CD4-positive, alpha-beta T cell treated with Interleukin-17A for 1 hour (primary cell): Measurements from ENCODE around the gene DGCR8.

Source experiments
- DNase-seq: peaks from one replicate; pipeline ENCODE4 v3.0.0-alpha.2; 2020

DGCR8 gene

DNA sequence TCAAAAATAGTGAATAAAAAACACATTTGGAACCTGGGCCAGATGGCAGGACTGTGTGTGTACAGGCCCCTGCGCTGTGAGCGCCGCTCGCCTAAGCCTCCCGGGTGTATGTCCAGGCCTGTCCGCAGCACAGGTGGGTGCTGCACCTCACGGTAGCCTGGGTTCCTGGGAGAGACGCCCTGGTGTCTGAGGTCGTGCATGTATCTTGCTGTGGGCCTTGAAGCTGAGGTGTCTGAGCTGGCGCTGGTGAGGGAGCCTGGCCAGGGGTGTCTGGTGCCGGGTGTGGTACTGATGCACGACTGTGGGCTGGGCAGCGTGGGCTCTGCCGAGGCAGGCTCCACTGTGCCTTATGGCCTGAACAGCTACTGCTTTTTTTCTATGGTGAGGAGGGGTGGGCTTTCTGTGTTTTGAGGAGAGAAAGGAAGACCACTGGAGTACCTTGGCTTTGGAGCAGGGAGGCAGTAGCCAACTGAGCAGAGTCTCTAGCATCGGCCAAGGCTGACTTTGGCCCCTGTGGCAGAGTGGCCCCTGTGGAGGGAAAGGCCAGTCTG, 47.4 kb downstream of the DGCR8 start:
- DNase-seq: no peak

DNA sequence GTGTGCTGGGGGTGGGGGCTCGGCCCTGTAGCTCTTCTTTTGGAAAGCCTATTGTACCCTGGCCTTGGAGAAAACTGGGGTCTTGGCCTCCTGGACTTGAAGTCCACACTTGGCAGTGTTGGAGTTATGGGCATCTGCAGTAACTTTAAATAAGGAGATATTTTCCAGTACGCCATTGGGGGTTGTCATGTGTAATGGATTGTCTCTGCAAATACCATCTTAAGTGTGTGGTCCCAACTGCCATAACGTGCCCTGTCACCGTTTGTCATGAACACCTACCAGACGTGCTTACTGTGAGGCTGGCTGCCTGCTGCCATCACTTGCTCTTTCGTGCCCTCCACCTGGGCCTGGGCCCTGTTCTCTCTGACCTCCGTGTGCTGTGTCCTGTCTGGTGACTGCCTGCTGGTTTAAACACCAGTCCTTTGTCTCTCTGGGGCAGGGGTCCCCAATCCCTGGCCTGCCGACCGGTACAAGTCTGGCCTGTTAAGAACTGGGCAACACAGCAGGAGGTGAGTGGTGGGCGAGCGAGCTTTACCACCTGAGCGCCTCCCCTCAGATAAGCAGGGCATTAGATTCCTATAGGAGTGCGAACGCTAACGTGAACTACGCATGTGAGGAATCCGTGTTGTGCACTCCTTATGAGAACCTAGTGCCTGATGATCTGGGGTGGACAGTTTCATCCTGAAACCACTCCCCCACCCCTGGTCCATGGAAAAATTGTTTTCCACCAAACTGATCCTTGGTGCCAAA, 48.0 kb downstream of the DGCR8 start:
- no peak for DNase-seq

DNA sequence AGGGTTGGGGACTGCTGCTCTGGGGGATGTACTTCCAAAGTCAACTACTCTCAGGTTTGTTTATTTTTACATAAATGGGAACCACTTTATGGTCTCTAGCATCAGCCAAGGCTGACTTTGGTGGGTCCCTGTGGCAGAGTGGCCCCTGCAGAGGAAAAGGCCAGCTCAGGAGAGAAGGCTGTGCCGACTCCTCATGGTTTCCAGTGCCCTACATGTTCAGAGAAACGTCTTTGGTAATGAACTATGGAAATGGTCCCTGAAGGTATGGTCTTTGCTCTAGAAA, 48.5 kb downstream of the DGCR8 start:
- no peak for DNase-seq

DNA sequence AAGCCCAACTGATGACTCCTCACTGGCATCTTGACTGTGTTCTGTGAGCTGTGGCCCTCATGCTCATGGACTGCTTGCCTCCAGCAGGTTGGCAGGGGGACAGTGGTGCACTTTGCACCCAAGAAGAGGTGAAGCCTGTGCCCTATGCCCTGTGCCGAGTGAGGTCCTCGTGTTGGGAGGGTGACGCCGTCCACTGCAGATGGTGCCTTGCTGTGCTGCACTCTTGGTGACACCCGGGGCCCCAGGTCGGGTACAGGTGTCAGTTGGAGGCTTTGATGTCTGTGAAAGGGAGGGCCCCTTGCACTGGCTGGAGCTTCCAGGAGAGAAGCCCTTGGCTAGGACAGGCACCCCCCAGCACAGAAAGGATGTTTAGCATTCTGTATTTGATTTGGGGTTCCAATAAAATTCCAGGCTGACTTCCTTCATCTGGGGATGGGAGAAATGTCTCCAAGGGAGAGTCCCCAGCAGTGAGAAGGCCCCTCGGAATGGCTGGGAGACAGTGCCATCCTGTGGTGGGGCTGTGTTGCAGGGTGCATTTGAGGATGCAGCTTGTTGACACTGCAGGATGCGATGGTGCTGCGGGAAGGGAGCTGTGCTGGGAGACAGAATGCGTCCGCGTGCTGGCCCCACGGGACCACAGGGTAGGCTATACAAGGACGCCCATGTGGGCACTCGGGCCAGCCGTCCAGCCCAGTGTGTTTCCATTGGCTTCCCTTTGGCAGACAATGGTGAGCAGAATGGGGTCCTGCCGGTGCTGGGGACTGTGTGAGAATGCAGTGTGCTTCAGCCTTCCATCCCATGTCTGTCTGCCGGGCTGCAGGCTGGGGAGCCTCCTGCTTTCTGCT, 49.1 kb downstream of the DGCR8 start:
- DNase-seq: peak; percentile 68

DNA sequence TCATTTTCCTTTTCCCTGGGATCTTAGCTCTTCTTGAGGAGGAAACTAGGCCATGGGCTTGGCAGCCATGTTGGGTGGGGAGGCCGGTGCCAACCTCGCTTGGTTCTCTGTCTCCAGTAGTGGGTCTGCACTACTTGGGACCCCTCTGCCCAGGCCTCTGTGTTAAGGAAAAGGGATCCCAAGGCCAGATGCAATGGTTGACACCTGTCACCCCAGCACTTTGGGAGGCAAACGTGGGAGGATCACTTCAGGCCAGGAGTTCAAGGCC, 49.6 kb downstream of the DGCR8 start:
- no peak for DNase-seq

DNA sequence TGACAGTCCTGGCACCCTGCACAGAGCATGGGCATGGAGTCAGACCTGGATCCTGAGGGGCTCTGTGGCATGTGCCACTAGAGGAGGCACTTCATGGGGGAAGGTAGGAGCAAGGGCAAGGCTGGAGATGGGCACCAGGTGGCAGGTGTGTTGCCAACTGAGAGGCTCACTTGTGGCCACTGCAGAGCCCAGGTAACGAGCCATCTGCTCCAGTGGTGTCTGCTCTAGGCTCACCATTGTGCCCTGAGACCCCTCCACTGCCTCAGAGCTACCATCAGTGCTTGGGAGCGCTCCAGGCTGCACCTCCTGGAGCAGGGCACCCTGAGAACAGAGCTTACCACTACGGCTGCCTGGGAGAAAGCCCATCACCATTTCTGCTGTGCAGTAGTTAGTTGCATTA, 50.3 kb downstream of the DGCR8 start:
- DNase-seq: peak; percentile 28

DNA sequence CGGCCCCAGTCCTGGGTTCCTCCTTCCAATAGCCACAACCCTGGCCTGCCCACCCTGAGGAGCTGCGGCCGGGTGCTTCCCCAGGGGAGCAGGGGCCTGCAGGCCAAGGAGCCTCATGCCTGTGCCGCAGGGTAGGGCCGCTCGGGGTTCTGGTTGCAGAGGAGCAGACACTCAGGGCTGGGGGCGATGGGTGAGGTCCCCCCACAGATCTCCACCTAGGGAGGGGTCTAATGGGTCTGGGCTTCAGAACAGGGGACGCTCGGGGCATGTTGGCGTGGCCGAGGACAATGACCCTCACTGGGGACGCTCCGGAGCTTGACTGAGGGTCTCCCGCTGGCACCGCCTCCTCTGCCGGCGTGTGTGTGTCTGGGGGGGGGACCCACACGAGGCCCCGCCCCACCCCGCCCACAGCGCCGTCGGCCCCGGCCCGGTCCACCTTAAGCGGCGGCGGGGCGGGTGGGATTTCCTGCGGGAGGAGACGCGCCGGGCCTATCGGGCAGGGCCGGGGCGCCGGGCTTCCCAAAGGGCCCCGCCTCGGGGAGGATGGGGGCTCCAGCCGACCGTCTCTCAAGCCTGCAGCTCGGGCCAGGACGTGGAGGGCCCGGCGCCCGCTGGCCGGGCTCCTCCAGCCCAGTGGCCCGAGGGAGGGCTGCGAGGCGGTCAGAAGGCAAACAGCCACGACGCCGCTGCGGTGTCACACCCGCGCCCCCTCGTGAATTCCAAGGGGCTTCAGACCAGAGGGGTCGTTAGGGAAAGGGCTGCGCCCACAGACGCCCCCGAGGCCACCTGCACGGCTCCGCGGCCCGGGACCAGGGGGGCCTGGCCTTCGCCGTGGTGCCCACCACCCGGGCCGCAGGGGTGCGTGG, 50.9 kb downstream of the DGCR8 start:
- peak; percentile 80 for DNase-seq

DNA sequence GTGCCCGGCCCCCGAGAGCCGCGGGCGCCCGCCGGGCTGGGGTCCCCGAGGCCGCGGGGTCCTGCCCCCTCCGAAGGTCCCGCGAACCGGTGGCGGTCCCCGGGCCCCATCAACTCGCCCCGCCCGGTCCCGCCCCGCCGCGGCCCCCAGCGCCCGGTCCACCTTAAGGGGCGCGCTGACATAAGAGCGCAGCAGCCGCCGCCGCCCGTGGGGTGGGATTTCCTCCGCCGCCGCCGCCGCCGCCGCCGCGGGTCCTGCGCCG, 51.5 kb downstream of the DGCR8 start, which contains the start of gene ZDHHC8:
ZDHHC8 (plus strand) TSS at position 208 of the 262 bp plus-strand sequence. CDS start 144 bp downstream, outside the sequence.
- DNase-seq: peak; percentile 45

DNA sequence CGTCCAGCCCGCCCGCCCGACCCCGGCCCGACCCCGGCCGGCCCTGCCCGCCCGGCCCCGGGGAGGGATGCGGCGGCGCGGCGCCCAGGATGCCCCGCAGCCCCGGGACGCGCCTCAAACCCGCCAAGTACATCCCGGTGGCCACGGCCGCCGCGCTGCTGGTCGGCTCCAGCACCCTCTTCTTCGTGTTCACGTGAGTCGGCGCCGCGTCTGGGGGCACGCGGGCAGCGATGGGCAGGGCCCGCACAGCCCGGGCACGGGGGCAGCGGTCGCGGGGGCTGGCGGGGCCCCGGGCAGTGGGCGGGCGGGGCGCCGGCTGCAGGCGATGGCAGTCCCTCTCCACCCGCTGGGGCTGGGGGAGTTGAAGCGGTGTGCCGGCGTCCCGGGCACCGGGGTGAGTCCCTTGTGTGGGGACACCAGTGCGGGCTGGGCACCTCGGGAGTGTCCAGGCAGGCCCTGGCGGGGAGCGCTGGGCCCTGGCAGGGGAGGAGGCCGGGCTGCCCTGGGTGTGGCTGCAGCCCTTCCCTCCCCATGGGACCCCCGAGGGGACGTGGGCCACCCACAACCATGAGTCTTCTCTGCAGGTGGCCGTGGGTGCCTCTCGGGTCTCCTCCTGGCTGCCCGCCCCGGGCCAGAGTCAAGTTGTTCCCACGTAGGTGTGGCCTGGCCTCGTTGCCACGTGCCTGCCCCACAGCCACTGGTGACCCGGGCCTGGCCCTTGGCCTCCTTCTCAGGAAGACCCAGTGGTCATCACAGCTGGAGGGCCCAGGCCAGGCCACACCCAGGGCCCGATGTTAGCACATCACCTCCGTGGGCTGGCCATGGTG, 52.0 kb downstream of the DGCR8 start:
- DNase-seq: peak; percentile 20

DNA sequence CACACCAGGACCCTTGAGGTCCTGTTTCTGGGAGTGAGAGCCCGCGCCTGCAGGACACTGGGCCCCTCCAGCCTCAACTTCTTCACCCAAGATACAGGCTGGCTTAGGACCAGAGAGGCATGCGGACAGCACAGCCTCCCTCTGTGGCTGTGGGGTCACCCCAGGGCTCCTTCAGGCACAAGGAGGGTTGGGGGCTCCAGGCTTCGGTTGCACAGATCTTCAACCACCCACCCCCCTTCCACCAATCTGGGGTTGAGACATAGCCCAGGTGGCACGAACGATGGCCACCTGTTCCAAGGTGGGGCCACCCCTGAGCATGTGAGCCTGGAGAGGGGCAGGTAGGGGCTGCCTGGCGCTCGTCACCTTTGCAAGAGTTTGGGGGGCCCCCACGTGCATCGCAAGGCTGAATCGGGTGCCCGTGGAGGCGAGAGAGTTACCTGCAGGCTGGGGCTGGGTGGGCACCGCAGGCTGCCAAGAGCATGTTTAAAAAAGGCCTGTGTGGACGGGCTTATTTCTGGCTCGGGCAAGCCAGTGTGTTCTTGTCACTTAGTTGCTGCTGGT, 52.7 kb downstream of the DGCR8 start:
- DNase-seq: no peak

DNA sequence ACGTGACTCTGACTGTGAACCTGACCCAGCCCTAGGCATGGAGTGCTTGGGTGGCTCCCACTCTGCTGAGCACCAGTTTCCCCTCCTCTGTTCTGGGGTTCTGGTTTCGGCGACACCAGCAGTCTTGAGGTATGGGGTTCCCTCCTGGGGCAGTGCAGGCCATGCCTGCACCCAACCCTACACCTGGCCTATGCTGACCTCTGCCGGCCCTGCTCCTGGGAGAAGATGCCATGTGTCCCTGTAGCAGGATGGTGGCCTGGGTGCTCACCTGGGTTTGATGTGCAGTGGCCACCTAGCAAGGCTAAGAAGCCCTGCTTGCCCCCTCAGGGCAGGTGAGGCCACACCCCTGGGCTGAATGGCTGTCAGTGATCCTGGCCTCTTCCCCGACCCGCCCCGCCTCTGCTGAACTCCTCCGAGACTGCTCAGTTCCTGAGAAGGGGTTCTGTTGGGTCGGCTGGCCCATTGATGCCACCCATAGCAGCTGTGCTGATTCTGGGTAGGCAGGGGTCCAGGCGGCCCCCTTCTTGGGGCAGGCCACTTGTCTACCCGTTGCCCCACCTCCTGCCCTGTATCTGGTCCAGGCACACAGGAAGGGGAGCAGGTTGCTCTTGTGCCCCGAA, 54.0 kb downstream of the DGCR8 start:
- no peak for DNase-seq

DNA sequence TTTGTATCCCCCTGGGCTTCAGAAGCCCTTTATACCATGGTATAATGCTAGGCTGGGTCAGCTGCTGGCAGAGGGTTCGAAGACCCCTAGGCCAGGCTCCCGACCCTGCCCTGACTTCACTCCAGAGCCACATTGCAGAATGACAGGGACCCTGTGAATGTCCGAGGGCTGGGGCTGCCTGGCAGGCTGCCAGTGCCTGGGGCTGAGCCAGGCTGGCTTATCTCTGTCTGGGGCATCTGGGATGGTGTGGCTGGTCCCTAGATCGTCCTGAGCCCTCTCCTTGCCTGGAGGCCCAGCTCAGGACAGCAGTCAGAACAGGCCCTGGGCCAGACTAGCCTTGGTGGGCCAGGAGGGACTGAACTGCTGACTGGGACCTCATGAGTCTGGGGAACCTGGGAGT, 55.2 kb downstream of the DGCR8 start:
- no peak for DNase-seq

DNA sequence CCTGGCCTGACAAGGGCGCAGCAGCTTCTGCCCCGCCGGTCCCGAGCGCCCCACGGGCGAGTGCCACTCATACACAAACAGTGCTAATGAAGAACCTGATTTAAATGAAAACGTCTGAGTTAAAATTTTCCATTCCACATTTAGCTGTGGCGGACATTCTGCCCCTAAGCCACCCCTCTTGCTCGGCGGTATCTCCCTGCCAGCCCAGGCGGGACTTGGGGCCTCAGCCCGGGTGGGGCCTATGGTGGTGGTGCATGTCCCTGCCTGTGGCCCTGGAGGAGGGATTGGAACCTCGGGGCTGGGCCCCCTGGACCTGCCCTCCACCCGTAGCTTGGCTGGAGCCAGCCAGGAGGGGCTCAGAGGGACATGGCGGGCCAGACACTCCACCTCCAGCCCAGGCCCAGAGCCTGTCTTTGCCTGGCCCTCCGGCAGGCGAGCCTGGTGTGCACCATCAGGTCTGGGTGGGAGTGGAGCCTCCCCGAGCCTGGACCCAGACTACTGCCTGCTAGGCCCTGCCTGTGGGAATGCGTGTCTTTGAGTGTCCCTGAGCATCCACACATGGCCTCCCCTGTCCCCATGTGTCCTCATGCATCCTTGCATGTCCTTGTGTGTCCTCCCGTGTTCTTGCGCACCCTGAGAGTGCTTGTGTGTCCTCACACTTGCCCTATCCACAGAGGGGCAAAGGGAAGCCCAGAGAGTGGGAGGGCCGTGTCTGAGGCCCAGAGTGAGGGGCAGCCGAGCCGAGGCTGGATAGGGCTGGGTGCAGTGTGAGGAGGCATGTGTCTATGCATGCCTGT, 56.0 kb downstream of the DGCR8 start:
- DNase-seq: no peak

DNA sequence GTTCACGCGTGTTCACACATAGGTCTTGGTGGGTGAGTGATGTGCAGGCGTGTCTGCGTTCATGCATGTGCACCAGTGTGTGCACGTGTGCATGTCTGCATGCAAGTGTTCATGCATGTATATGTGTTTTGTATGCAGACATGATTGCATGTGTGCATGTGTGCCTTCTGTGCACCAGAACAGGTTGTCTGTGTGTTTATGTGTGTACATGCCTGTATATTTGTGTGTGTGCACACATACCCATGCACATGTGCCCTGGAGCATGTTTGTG, 56.5 kb downstream of the DGCR8 start:
- DNase-seq: no peak

DNA sequence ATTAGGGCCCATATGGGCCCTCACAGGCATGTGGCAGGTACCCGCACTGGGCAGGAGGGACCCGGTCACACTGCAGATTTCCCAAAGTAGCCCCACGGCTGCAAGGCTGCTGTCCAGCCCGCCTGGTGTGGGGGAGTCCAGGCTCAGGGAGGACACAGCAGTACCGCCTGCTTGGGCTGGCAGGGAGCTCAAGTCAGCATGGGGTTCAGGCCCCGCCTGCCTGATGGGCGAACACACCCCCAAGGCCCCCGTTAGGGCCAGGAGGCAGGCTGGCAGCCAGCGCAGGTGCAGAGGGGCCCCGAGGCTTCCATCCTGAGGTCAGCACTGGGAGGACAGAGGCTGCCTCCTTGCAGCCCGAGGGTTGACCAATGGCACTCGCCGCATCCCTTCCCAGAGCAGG, 57.1 kb downstream of the DGCR8 start:
- DNase-seq: no peak

DNA sequence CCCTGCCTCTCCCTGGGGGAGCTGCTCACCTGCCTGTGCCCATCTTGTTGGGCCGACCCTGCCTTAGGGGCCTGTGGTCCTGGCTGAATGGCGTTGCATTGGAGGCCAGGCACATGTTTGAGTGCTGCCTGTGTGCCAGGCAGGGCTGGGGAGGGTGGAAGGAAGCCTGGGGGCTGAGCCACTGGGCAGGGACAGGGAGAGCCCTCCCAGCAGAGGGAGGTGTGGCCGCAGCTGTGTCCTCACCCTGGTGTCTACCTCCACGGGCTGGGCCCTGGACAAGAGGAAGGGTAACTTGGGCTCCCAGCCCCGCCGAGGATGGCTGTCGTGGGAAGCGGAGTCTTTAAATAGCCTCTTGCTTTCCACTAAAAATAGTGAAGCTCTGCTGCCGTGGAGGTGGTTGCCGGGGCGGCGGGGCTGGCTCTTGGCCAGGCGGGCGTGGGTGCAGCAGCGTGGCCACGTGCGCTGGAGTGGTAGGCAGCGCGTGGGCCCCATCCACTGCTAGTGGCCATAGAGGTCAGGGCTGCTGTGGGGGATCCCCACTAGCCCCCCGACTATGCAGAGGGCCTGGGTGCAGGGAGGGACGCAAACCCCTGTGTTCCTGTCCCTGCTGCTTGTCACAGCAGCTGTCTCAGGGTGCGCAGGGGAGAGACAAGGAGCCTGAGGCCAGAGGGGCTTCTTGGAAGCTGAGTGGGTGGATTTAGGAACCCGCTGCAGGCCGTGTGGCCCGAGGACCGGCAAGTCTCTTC, 57.8 kb downstream of the DGCR8 start:
- no peak for DNase-seq

DNA sequence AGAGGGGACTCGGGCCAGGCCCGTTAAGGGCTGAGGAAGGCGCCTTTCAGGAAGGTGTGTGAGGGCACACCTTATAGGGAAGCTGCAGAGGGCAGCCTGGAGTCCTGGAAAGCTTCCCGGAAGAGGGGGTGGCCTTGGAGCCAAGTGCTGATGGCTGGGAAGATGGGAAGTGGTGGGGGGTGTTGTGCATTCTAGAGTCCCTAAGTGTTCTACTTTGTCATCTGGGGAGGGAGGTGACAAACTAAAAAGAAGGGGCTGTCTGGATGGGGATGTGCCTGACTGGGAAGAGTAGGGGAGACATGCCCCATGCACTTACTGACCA, 58.3 kb downstream of the DGCR8 start:
- no peak for DNase-seq

DNA sequence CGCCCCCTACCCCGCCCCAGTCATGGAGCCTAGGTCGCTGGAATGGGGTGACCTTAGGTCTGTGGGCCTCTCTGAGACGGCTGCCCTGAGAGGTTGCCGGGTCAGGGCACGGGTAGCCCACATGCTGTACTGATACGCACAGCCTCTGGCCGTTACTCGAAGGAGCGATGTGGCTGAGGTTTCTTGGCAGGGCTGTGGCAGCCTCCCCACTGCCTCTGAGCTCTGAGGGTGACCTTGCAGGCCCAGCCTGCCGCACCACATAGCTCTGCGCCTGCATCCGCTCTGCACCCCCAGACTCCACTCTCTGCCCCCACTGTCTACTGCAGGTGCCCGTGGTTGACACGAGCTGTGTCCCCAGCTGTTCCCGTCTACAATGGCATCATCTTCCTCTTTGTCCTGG, 58.8 kb downstream of the DGCR8 start:
- no peak for DNase-seq

DNA sequence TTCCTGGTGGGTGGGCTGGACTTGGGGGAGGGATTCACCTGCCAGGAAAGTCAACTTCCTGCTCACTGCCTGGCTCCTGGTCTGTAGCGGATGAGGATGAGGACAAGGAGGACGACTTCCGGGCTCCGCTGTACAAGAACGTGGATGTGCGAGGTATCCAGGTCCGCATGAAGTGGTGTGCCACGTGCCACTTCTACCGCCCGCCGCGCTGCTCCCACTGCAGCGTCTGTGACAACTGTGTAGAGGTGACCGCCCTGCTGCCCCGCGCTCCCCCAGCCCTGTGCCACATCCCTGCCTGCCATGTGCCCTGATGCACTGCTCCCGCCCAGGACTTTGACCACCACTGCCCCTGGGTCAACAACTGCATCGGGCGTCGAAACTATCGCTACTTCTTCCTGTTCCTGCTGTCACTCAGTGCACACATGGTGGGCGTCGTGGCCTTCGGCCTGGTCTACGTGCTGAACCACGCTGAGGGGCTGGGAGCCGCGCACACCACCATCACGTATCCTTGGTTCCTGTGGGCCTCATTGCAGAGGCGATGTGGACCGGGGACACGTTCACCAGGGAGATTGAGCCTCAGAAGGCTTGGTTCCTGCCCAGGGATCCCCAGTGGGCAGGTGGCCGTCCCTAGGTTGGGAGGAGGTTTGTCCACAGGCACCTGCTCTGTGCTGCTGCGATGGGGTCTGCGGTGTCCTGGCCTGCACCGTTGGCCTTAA, 59.5 kb downstream of the DGCR8 start:
- DNase-seq: no peak

DNA sequence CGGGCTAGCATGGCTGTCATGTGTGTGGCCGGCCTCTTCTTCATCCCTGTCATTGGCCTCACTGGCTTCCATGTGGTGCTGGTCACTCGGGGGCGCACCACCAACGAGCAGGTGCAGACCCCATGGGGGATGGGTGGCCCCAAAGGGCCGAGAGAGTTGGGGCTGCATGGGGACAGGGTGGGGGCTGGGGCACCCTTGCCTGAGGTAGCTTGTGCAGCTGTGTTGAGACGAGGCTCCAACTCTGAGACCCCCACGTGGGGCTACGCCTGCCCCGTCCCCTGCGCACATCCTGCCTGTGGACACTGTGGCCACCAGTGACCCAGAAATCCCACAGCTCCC, 60.0 kb downstream of the DGCR8 start:
- DNase-seq: no peak
